Mucosa of descending colon (tissue), 3 donors: ENCODE results near the gene SIX1. TPM values are rescaled to one million over a fixed set of nuclear protein-coding genes. Genes with fewer than 3 reads are reported as not detected.

Experiments
- ATAC-seq: fragments of 200-7000 bp; cut with Tn5 transposase; one replicate; pipeline ENCODE4 v1.9.1; 2020; ENCODE audit warnings: mild to moderate bottlenecking, moderate library complexity
- DNase-seq, 3 donors: peaks; one replicate each; pipeline ENCODE4 v3.0.0-alpha.2; 2020
- H3K36me3 ChIP-seq: fragments of 200-600 bp; one replicate; pipeline ENCODE4 v1.8.0; 2021; ENCODE audit warnings: low read depth, mild to moderate bottlenecking
- H3K4me1 ChIP-seq: fragments of 200-600 bp; one replicate; pipeline ENCODE4 v1.8.0; 2021; ENCODE audit warnings: low read depth, mild to moderate bottlenecking
- H3K4me3 ChIP-seq: fragments of 200-600 bp; one replicate; pipeline ENCODE4 v1.8.0; 2021; ENCODE audit warnings: mild to moderate bottlenecking
- H3K9me3 ChIP-seq: fragments of 200-600 bp; one replicate; pipeline ENCODE4 v1.8.0; 2021; ENCODE audit warnings: mild to moderate bottlenecking
- intact Hi-C, 2 donors: fragments of 100-400 bp; cut with DNase I in 1 of 2; cut with micrococcal nuclease in 1 of 2; formaldehyde crosslinking; loops; one replicate each; pipeline versions ENCODE4 v1.11.0 to v1.11.1; 2022; cut with DNase I, micrococcal nuclease
- total RNA-seq, 3 donors: library from RNA; stranded (reverse); fragmentation: NEBNext Ultra II Directional in 2 of 3; extraction: Animal tissue kit (Norgen Biotek cat#: 25700) in 2 of 3; gene quantifications; one replicate each; pipeline versions ENCODE4 v1.2.1 to v1.2.4, GENCODE V29; 2021 to 2023
- TF ChIP-seq, protein P1 (sequence below): fragments of 200-600 bp; IDR thresholded peaks from one replicate; pipeline ENCODE4 v1.8.0; 2022; ENCODE audit warnings: antibody characterized with exemption, mild to moderate bottlenecking
- donor health status: DM: no; HTN: no; CAD: no; lungs with moderate emphysema.
- donor health status: DM: no; HTN: no; CAD: no.
- donor health status: DM: no; HTN: yes; CAD: no.

The SIX1 gene
- total RNA-seq, 3 donors from 2014 or later, result 0.16 TPM; not detected in 2

DNA sequence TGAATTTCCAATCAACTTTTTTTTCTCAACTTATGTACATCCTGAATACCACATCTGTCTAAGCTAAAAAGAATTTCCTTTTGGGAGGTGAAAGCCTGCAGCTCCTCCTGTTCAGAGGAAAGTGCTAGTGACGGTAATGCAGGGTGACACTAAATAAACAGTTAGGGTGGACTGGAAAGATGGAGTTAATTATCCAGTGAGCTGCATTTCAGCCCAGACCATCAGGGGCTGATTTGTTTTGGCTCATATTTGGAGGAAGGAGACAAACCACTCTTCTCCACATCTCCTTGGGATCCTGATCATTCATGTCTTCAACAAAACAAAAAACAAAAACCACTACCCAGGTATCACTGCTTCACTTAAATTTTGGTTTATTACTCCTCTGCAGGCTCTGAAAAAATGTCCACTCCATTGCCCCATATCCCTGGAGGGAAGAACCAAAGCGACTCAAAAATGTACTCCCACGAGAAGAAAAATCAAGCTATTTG, 5.1 kb upstream of the SIX1 start:
- Histone ChIP-seq H3K4me1 (peaks cover 24% of the 10 kb centered on the region), H3K9me3 (no peaks in the 10 kb centered on the region), H3K4me3 (no peak overlapping the region), H3K36me3 (no peaks in the 10 kb centered on the region)
- TF ChIP-seq, protein P1, sequence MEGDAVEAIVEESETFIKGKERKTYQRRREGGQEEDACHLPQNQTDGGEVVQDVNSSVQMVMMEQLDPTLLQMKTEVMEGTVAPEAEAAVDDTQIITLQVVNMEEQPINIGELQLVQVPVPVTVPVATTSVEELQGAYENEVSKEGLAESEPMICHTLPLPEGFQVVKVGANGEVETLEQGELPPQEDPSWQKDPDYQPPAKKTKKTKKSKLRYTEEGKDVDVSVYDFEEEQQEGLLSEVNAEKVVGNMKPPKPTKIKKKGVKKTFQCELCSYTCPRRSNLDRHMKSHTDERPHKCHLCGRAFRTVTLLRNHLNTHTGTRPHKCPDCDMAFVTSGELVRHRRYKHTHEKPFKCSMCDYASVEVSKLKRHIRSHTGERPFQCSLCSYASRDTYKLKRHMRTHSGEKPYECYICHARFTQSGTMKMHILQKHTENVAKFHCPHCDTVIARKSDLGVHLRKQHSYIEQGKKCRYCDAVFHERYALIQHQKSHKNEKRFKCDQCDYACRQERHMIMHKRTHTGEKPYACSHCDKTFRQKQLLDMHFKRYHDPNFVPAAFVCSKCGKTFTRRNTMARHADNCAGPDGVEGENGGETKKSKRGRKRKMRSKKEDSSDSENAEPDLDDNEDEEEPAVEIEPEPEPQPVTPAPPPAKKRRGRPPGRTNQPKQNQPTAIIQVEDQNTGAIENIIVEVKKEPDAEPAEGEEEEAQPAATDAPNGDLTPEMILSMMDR, result no peak
- DNase-seq, result no peak
- intact Hi-C loops, result no loop called here
- no peak for ATAC-seq

DNA sequence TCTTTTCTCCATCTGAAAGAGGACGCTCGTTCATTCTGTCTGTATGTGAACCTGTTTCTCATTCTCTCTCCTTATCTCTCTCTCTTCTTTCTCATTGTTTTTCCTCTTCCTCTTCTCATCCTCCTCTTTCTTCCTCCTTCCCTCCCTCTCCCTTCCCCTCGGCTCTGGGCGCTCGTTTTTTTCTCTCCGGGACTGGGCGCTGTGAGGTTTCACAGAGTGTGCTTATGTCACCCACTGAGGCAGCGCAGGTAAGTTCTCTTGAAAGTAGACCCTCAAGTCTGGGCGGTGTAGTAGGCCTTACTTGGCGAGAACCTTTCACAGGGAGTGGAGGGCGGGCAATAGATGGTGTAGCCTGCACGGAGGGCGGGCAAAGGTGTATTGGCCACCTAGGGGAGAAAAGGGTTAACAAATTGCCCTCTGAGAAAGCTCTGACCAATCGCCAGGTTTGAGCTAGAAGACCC, 4.5 kb upstream of the SIX1 start:
- peaks cover 30% of the 10 kb centered on the region for H3K4me1 ChIP-seq
- intact Hi-C loops, result no loop called here

DNA sequence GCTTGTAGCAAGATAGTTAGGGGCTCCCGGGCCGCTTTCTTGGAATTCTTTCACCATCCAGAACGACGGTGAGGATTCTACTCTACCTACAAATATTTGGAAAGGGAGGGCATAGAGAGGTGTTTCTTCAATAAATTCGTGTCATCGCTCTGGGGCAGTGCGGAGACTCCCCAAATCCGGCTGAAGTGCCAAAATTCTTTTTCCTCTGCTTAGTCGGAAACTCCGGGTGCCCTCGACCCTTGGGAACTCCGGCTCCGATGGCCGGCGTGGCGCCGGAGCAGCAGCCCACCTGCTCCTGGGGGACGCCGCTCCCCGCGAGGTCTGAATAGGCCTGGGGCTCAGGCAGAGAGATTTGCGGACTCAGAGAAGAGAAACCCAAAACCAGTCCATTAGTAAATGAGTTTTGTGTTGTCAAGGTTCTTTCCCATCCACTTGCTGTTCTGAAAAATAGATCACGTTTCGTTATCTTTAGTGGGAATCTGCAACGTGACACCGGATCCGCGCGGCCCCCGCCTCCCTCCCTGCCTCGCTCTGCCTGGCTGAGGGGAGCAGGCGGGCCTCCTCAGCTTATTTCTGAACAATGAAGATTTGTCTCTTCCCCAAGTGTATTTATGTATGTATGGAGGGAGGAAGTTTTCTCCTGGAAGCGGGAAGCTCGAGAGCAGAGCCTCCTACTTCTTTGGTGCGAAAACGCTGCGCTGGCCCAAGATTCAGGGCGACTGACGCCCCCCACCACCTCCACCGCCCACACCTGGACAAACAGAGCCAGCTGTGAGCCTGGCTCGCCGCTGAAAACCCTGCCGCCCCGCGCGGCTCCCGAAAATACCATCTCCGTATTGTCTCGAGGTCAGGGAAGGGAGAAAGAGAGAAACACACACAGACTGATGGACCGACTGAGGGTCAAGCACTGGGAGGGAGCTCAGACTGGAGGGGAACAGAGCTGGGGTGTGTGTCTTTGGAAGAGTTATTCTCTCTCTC, 3.7 kb upstream of the SIX1 start:
- H3K4me3 ChIP-seq, result no peak overlapping the region
- no peaks in the 10 kb centered on the region for H3K9me3 ChIP-seq
- DNase-seq, result no peak
- intact Hi-C loops, result no loop called here
- peaks cover 36% of the 10 kb centered on the region for H3K4me1 ChIP-seq
- TF ChIP-seq, protein P1, result no peak
- no peaks in the 10 kb centered on the region for H3K36me3 ChIP-seq
- ATAC-seq, result no peak

More for the DNA sequence above, 4.5 kb upstream of the SIX1 start:
- ATAC-seq (no peak), DNase-seq (no peak)
- TF ChIP-seq, protein P1, result no peak
- H3K9me3 ChIP-seq, result no peaks in the 10 kb centered on the region
- no peaks in the 10 kb centered on the region for H3K36me3 ChIP-seq
- no peak overlapping the region for H3K4me3 ChIP-seq

DNA sequence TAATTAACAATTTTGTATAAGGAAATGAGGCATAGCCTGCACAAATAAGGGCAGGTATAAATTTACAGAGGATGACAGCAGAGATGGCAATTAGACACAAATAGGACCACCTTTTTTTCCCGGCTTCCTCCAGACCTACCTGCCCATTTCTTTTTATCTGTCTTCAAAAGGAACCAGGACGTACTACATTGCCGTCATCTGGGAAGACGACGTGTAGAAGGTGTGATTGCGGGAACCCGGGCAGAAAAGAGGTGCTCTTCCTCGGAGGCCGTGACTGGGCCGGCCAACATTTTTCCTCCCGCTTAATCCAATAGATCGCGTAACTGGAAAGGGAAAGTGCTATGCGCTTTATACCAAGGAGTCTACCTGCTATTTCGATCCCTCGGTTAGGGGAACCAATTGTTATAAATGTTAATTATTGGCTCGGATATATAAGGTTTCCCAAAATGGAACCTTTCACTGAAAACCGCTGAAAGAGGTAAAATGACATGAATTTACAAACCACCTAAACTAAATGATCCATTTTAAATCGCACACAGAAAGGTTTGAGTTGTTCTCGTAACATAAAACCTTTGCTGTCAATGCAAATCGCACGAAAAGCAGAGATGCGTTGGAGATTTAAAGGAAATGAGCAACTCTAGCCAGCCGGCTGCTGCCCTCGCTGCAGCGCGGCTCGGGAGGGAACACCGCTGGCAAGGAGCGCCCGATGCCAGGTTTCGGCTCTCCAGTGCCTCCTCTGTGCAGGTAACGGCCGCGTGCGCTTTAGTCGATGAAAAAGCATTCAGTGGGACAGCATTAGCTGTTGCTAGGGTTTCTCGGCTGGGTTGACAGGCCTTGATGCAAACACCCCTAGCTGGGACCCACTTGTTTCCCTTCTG, 2.8 kb upstream of the SIX1 start:
- no peaks in the 10 kb centered on the region for H3K36me3 ChIP-seq
- H3K9me3 ChIP-seq, result no peaks in the 10 kb centered on the region
- no peak for ATAC-seq
- peaks cover 36% of the 10 kb centered on the region for H3K4me1 ChIP-seq
- intact Hi-C loops, result no loop called here
- TF ChIP-seq, protein P1, result no peak
- H3K4me3 ChIP-seq, result no peak overlapping the region
- no peak for DNase-seq

DNA sequence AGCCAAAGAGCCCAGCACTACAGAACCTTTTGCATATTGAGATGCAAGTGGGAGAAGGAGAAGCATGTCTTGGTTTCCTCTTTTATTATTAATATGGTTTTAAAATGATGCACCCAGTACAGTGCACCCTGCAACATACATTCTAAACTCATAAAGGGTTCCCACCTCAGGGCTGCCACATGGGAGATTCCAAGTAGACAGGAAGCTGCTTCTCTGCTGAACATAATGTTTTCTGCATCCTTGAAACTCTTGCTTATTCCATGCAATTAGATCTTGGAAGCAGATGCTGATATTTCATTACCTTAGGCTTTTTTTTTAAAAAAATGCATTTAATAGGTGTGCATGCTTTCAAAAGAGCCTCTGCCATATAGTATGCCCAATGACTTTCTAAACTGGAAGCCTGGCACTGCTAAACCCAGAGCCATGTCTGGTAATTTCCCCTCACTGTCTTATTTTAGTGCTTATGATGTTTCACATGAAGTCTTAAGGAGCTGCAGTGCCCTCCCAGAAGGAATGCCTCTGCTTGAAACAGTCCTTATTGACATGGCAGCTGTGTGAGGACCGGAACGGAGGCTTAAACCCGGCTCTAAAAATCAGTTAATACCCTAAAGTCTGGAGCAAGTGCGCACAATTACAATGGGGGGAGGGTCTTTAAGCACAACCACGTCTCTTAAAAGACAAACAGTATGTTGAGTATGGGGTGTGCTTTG, 2.0 kb upstream of the SIX1 start:
- no peaks in the 10 kb centered on the region for H3K9me3 ChIP-seq
- ATAC-seq (no peak), DNase-seq (no peak)
- no peak overlapping the region for H3K4me3 ChIP-seq
- intact Hi-C loops, result no loop called here
- H3K4me1 ChIP-seq, result peaks cover 29% of the 10 kb centered on the region
- TF ChIP-seq, protein P1, result no peak
- H3K36me3 ChIP-seq, result no peaks in the 10 kb centered on the region
